Measurements from ENCODE around the gene PRPF38B. TPM values are rescaled to one million over a fixed set of nuclear protein-coding genes. Genes with fewer than 3 reads are reported as not detected.
A peak's percentile ranks its signal among the peaks of the same experiment; 100 is the strongest.

PRPF38B gene
- total and polyA plus RNA-seq, 9 of the 15 experiments (the other 6 are each of a cell fraction or from before 2014, with no cell fraction given) = 25.3 to 85.5 (median 66.4) TPM

GRCh38 chr1:108706643-108707042 is 14.5 kb downstream of the PRPF38B start (continued):
- TF ChIP-seq ZNF592 (IDR thresholded peaks at IDR 0.05) (no peak), RBM15 (IDR thresholded peaks at IDR 0.05; ENCODE audit: insufficient read depth, low read length) (no peak), ZNF224 (CRISPR knock-in tag; IDR thresholded peaks at IDR 0.05) (no peak), GTF2B (IDR thresholded peaks at IDR 0.05; ENCODE audit: extremely low read depth, insufficient read length) (peak; percentile 49), POLR2G (IDR thresholded peaks at IDR 0.05; ENCODE audit: low read depth, low read length) (no peak), ZNF121 (CRISPR knock-in tag; conservative IDR thresholded peaks at IDR 0.05) (peak; percentile 87; the same call in 1 of the 2 replicates), EWSR1 (IDR thresholded peaks at IDR 0.05; ENCODE audit: borderline replicate concordance, low read depth, partially characterized antibody) (no peak), ZNF174 (CRISPR knock-in tag; IDR thresholded peaks at IDR 0.05) (no peak), TSC22D4 (tag; IDR thresholded peaks at IDR 0.05) (no peak), MIER1 (IDR thresholded peaks at IDR 0.05; ENCODE audit: low read depth) (no peak), SIN3B (IDR thresholded peaks at IDR 0.05; ENCODE audit: low read depth) (no peak), PPARD (CRISPR knock-in tag; IDR thresholded peaks at IDR 0.05) (no peak), ZC3H8 (IDR thresholded peaks at IDR 0.05) (peak; percentile 84; the same call in 1 of the 2 replicates), ZNF197 (CRISPR knock-in tag; IDR thresholded peaks at IDR 0.05; ENCODE audit: low read depth) (no peak), KLF16 (IDR thresholded peaks at IDR 0.05) (no peak), SUPT5H (IDR thresholded peaks at IDR 0.05) (peak; percentile 72), ZBTB7A (IDR thresholded peaks at IDR 0.05; ENCODE audit: borderline replicate concordance, control insufficient read depth, low read depth, low read length) (no peak), POLR2B (IDR thresholded peaks at IDR 0.05; ENCODE audit: low read depth, partially characterized antibody) (peak; percentile 23), POLR2AphosphoS5 (IDR thresholded peaks at IDR 0.05; ENCODE audit: control insufficient read depth, insufficient read depth, low read depth, low read length) (peak; percentile 83), XRCC5 (IDR thresholded peaks at IDR 0.05; ENCODE audit: low read depth, low read length) (no peak), LCOR (CRISPR knock-in tag; IDR thresholded peaks at IDR 0.05) (no peak), ZNF316 (IDR thresholded peaks at IDR 0.05) (peak; percentile 29; the same call in 1 of the 2 replicates)

Data from K562 (cell line).